OCI-LY1 (cell line): ENCODE data around the gene CHTF18.

Source experiments
- H2AFZ ChIP-seq: fragments of 200-600 bp; sonication (generic), shearing (Covaris generic); 2 replicates; pipeline ENCODE4 v1.6.0; 2014; ENCODE audit warnings: antibody characterized with exemption, mild to moderate bottlenecking, low read length
- H3F3A ChIP-seq: fragments of 200-600 bp; sonication (generic), shearing (Covaris generic); 2 replicates; pipeline ENCODE4 v1.6.0; 2014; ENCODE audit warnings: mild to moderate bottlenecking, antibody characterized with exemption, low read length, moderate library complexity; ENCODE audit not compliant: insufficient read depth
- H3K27ac ChIP-seq: fragments of 200-600 bp; sonication (generic); 2 replicates; pipeline ENCODE4 v1.5.1; 2014; ENCODE audit warnings: low read length, mixed run types, mild to moderate bottlenecking, low read depth; ENCODE audit not compliant: poor library complexity, severe bottlenecking
- H3K27me3 ChIP-seq: fragments of 200-600 bp; sonication (generic); 2 replicates; pipeline ENCODE4 v1.6.0; 2014; ENCODE audit warnings: antibody characterized with exemption, mild to moderate bottlenecking, low read length, moderate library complexity; ENCODE audit not compliant: insufficient read depth
- H3K36me3 ChIP-seq: fragments of 200-600 bp; sonication (generic); 2 replicates; pipeline ENCODE4 v1.6.1; 2014; ENCODE audit warnings: mild to moderate bottlenecking, antibody characterized with exemption, low read length, moderate library complexity, mixed read lengths; ENCODE audit not compliant: insufficient read depth
- H3K4me1 ChIP-seq: fragments of 200-600 bp; sonication (generic); 2 replicates; pipeline ENCODE4 v1.5.1; 2014; ENCODE audit warnings: mild to moderate bottlenecking, low read length, moderate library complexity; ENCODE audit not compliant: insufficient read depth, severe bottlenecking
- H3K4me2 ChIP-seq: fragments of 200-600 bp; sonication (generic), shearing (Covaris generic); 2 replicates; pipeline ENCODE4 v1.6.1; 2014; ENCODE audit warnings: low read length
- H3K4me3 ChIP-seq: fragments of 200-600 bp; sonication (generic); 2 replicates; pipeline ENCODE4 v1.5.1; 2014; ENCODE audit warnings: low read length, low read depth, mild to moderate bottlenecking, mixed read lengths; ENCODE audit not compliant: poor library complexity, severe bottlenecking
- H3K79me2 ChIP-seq: fragments of 200-600 bp; shearing (Covaris generic); 2 replicates; pipeline ENCODE4 v1.6.1; 2016; ENCODE audit warnings: mixed run types, low read length, mixed read lengths; ENCODE audit not compliant: insufficient read depth
- H3K9ac ChIP-seq: fragments of 200-600 bp; sonication (generic), shearing (Covaris generic); 2 replicates; pipeline ENCODE4 v1.6.1; 2014; ENCODE audit warnings: mild to moderate bottlenecking, low read length, mixed read lengths
- H3K9me2 ChIP-seq: fragments of 200-600 bp; sonication (generic), shearing (Covaris generic); 2 replicates; pipeline ENCODE4 v1.6.1; 2014; ENCODE audit warnings: low read depth, mild to moderate bottlenecking, low read length, mixed read lengths
- H3K9me3 ChIP-seq: fragments of 200-600 bp; shearing (Covaris generic); 2 replicates; pipeline ENCODE4 v1.6.1; 2014; ENCODE audit warnings: low read length, mixed read lengths
- H4K20me1 ChIP-seq: fragments of 200-600 bp; sonication (generic), shearing (Covaris generic); 2 replicates; pipeline ENCODE4 v1.6.0; 2016; ENCODE audit warnings: mild to moderate bottlenecking, low read length; ENCODE audit not compliant: insufficient read depth
- EZH2 ChIP-seq: fragments of 200-600 bp; sonication (generic), shearing (Covaris generic); IDR thresholded peaks from 2 replicates; pipeline ENCODE4 v1.8.0; 2017; ENCODE audit warnings: borderline replicate concordance, mixed run types, mild to moderate bottlenecking, antibody characterized with exemption, low read length, moderate library complexity, mixed read lengths
- TF ChIP-seq, protein P1 (sequence below): fragments of 200-600 bp; sonication (generic), shearing (Covaris generic); IDR thresholded peaks from 2 replicates; pipeline ENCODE4 v1.5.1; 2017; ENCODE audit warnings: mild to moderate bottlenecking, antibody characterized with exemption, low read length, moderate library complexity, mixed read lengths

The CHTF18 gene

DNA sequence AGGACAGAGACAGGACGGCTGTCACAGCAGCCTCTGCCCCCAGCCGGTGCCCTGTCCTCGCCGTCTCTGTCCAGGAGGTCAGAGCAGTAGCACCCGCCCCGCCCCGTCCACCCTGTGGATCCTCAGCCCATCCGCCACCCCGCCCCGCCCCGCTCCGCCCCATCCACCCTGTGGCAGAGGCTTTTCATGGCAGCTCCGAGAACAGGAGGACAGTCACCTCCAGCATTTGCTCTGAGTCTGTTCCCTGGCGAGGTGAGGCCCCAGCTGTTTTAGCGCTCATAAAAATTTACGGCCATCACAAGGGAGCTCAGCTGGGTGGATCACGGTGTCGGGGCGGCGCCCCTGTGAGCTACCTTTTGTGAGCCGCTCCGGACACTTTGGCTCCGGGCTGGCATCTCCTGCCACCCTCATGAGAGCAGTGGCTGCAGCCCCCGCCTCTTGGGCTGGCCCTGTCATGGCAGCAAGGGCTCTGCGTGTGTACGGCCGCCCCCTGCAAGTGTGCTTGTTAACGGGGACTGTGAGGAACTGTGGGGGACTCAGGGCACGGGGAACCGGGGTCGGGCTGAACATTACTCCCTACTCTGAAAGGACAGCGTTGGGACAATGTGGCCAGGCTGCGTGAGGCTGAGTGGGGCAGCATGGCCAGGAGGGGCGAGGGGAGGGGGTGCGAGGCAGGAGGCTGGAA, 44.4 kb downstream of the CHTF18 start:
- H3K27me3 ChIP-seq: peaks cover 4% of the 10 kb centered on the region; the same call in 1 of the 2 replicates
- no peaks in the 10 kb centered on the region for H3F3A ChIP-seq
- no peak overlapping the region for H3K27ac ChIP-seq
- no peak overlapping the region for H3K4me3 ChIP-seq
- no peaks in the 10 kb centered on the region for H3K79me2 ChIP-seq
- no peak overlapping the region for H3K4me2 ChIP-seq
- H3K36me3 ChIP-seq: no peaks in the 10 kb centered on the region; the same call in 1 of the 2 replicates
- no peaks in the 10 kb centered on the region for H4K20me1 ChIP-seq
- no peak overlapping the region for H2AFZ ChIP-seq
- H3K4me1 ChIP-seq: no peaks in the 10 kb centered on the region
- no peaks in the 10 kb centered on the region for H3K9me2 ChIP-seq
- H3K9me3 ChIP-seq: peaks cover 9% of the 10 kb centered on the region
- H3K9ac ChIP-seq: no peak overlapping the region
- TF ChIP-seq EZH2: no peak
- TF ChIP-seq, protein P1, sequence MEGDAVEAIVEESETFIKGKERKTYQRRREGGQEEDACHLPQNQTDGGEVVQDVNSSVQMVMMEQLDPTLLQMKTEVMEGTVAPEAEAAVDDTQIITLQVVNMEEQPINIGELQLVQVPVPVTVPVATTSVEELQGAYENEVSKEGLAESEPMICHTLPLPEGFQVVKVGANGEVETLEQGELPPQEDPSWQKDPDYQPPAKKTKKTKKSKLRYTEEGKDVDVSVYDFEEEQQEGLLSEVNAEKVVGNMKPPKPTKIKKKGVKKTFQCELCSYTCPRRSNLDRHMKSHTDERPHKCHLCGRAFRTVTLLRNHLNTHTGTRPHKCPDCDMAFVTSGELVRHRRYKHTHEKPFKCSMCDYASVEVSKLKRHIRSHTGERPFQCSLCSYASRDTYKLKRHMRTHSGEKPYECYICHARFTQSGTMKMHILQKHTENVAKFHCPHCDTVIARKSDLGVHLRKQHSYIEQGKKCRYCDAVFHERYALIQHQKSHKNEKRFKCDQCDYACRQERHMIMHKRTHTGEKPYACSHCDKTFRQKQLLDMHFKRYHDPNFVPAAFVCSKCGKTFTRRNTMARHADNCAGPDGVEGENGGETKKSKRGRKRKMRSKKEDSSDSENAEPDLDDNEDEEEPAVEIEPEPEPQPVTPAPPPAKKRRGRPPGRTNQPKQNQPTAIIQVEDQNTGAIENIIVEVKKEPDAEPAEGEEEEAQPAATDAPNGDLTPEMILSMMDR: no peak

DNA sequence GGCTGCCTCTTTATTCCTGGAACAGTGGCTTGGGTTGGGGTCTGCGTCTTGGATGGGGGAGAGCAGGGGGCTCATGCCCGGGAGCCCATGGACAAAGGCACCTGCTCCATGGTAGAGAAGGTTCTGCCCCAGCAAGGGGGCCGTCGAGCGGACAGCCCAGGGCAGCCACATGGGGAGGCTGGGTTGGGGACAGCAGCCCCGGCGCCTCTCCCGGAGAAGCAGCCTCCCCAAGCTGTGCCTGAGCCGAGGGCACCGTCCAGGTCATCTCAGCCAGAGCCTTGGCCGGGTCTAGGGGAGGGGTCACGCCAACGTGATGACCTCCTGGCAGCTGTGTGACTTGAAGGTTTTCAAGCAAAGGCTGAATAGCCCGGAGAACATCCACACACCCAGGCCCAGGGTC, 45.0 kb downstream of the CHTF18 start:
- TF ChIP-seq, protein P1: no peak
- no peak for TF ChIP-seq EZH2
- Histone ChIP-seq H3K4me3 (no peak overlapping the region), H3K27me3 (peaks cover 4% of the 10 kb centered on the region; the same call in 1 of the 2 replicates), H2AFZ (no peak overlapping the region), H3K9ac (no peak overlapping the region), H3K79me2 (no peaks in the 10 kb centered on the region), H3K9me2 (no peaks in the 10 kb centered on the region), H3K4me2 (no peak overlapping the region), H3K4me1 (no peaks in the 10 kb centered on the region), H3F3A (no peaks in the 10 kb centered on the region), H4K20me1 (no peaks in the 10 kb centered on the region), H3K36me3 (no peaks in the 10 kb centered on the region; the same call in 1 of the 2 replicates), H3K9me3 (peaks cover 9% of the 10 kb centered on the region), H3K27ac (no peak overlapping the region)

DNA sequence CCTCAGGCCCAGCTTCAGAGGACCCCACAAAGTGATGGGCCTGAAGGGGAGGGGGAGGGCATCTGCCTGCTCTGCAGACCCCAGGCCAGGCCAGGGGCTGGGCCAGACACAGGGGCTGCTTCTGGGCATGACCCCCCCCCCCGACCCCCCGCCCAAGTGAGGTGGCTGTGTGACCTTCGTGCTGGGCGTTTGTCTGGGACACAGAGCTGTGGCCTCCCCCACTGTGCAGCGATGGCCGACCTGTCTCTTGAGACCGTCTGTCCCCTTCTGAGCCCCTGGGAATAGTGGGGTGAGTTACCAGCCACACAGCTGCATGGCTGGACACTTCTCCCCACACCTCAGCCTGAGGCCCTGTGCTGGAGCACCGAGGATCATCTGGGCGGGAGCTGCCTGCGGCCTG, 47.0 kb downstream of the CHTF18 start:
- H3K79me2 ChIP-seq: no peaks in the 10 kb centered on the region
- H2AFZ ChIP-seq: no peak overlapping the region
- peaks cover 9% of the 10 kb centered on the region for H3K9me3 ChIP-seq
- no peaks in the 10 kb centered on the region; the same call in 1 of the 2 replicates for H3K27me3 ChIP-seq
- no peaks in the 10 kb centered on the region for H4K20me1 ChIP-seq
- no peak overlapping the region for H3K9ac ChIP-seq
- H3K9me2 ChIP-seq: no peaks in the 10 kb centered on the region
- no peaks in the 10 kb centered on the region for H3K4me1 ChIP-seq
- no peak overlapping the region for H3K27ac ChIP-seq
- TF ChIP-seq EZH2: no peak
- TF ChIP-seq, protein P1: no peak
- H3F3A ChIP-seq: no peaks in the 10 kb centered on the region
- no peak overlapping the region for H3K4me3 ChIP-seq
- H3K4me2 ChIP-seq: no peak overlapping the region
- H3K36me3 ChIP-seq: no peaks in the 10 kb centered on the region; the same call in 1 of the 2 replicates
